ENCODE data around the gene METTL26. TPM values are rescaled to one million over a fixed set of nuclear protein-coding genes. Genes with fewer than 3 reads are reported as not detected.

The METTL26 gene
- total and polyA plus RNA-seq, 4 donors = 26.3 to 69.1 (median 41.4) TPM

DNA sequence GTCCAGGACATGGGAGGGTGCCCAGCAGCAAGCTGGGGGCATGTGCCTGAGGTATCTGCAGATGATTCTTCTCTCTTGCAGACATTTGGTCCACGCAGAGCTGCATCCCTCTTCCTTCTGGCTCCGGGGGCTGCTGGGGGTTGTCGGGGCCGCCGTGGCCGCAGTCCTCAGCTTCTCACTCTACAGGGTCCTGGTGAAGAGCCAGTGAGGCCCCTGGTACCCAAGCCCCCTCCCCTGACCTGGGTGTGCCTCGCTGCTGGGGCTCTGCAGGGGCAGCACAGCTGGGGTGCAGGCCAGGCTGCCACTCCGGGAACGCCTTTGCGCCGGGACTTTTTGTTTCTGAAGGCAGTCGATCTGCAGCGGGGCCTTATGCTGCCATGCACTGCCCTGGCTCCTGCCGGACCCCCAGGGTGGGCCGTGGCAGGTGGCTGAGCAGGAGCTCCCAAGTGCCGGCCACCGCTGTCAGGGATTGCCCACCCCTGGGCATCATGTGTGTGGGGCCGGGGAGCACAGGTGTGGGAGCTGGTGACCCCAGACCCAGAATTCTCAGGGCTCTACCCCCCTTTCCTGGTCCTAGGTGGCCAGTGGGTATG lies 37.4 kb upstream of the METTL26 start:
- Histone ChIP-seq H3K9me3 (ENCODE audit: control insufficient read depth in 4 of 4, low read length in 3 of 4) (no peaks in the 10 kb centered on the region), H3K4me1 (ENCODE audit: control insufficient read depth in 4 of 4, insufficient read depth in 4 of 4, low read length in 3 of 4) (peaks cover 9 to 27% (median 15%) of the 10 kb centered on the region in 4 donors), H3K27me3 (ENCODE audit: control insufficient read depth in 4 of 4, insufficient read depth in 4 of 4, low read length in 3 of 4) (no peaks in the 10 kb centered on the region), H3K4me3 (ENCODE audit: low read depth in 1 of 3, low read length in 3 of 3) (no peak overlapping the region), H3K27ac (ENCODE audit: low read depth in 1 of 2, low read length in 2 of 2) (no peak overlapping the region), H3K36me3 (ENCODE audit: control insufficient read depth in 4 of 4, insufficient read depth in 3 of 4, low read depth in 1 of 4, low read length in 3 of 4) (peaks cover 5 to 37% (median 19%) of the 10 kb centered on the region in 4 donors), H3K9ac (ENCODE audit: low read depth in 1 of 2, low read length in 2 of 2) (no peak overlapping the region)
- 96% methylated on average over 18 of the region's 18 CpGs for WGBS
- no peak for DNase-seq (ENCODE audit: low spot score)
- TF ChIP-seq FOXA2 (IDR thresholded peaks at IDR 0.05) = no peak
- no peak for TF ChIP-seq YY1 (IDR thresholded peaks at IDR 0.05)
- no peak for TF ChIP-seq TAF1 (conservative IDR thresholded peaks at IDR 0.05)
- TF ChIP-seq, protein P1, sequence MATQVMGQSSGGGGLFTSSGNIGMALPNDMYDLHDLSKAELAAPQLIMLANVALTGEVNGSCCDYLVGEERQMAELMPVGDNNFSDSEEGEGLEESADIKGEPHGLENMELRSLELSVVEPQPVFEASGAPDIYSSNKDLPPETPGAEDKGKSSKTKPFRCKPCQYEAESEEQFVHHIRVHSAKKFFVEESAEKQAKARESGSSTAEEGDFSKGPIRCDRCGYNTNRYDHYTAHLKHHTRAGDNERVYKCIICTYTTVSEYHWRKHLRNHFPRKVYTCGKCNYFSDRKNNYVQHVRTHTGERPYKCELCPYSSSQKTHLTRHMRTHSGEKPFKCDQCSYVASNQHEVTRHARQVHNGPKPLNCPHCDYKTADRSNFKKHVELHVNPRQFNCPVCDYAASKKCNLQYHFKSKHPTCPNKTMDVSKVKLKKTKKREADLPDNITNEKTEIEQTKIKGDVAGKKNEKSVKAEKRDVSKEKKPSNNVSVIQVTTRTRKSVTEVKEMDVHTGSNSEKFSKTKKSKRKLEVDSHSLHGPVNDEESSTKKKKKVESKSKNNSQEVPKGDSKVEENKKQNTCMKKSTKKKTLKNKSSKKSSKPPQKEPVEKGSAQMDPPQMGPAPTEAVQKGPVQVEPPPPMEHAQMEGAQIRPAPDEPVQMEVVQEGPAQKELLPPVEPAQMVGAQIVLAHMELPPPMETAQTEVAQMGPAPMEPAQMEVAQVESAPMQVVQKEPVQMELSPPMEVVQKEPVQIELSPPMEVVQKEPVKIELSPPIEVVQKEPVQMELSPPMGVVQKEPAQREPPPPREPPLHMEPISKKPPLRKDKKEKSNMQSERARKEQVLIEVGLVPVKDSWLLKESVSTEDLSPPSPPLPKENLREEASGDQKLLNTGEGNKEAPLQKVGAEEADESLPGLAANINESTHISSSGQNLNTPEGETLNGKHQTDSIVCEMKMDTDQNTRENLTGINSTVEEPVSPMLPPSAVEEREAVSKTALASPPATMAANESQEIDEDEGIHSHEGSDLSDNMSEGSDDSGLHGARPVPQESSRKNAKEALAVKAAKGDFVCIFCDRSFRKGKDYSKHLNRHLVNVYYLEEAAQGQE (IDR thresholded peaks at IDR 0.05) = no peak
- TF ChIP-seq, protein P2, sequence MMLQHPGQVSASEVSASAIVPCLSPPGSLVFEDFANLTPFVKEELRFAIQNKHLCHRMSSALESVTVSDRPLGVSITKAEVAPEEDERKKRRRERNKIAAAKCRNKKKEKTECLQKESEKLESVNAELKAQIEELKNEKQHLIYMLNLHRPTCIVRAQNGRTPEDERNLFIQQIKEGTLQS (IDR thresholded peaks at IDR 0.05) = no peak
- no peak for TF ChIP-seq SP1 (IDR thresholded peaks at IDR 0.05)
- no peak for TF ChIP-seq JUND (IDR thresholded peaks at IDR 0.05)
- TF ChIP-seq, protein P3, sequence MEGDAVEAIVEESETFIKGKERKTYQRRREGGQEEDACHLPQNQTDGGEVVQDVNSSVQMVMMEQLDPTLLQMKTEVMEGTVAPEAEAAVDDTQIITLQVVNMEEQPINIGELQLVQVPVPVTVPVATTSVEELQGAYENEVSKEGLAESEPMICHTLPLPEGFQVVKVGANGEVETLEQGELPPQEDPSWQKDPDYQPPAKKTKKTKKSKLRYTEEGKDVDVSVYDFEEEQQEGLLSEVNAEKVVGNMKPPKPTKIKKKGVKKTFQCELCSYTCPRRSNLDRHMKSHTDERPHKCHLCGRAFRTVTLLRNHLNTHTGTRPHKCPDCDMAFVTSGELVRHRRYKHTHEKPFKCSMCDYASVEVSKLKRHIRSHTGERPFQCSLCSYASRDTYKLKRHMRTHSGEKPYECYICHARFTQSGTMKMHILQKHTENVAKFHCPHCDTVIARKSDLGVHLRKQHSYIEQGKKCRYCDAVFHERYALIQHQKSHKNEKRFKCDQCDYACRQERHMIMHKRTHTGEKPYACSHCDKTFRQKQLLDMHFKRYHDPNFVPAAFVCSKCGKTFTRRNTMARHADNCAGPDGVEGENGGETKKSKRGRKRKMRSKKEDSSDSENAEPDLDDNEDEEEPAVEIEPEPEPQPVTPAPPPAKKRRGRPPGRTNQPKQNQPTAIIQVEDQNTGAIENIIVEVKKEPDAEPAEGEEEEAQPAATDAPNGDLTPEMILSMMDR (IDR thresholded peaks at IDR 0.05; ENCODE audit: low read depth, low read length, missing input control) = no peak
- TF ChIP-seq, protein P4, sequence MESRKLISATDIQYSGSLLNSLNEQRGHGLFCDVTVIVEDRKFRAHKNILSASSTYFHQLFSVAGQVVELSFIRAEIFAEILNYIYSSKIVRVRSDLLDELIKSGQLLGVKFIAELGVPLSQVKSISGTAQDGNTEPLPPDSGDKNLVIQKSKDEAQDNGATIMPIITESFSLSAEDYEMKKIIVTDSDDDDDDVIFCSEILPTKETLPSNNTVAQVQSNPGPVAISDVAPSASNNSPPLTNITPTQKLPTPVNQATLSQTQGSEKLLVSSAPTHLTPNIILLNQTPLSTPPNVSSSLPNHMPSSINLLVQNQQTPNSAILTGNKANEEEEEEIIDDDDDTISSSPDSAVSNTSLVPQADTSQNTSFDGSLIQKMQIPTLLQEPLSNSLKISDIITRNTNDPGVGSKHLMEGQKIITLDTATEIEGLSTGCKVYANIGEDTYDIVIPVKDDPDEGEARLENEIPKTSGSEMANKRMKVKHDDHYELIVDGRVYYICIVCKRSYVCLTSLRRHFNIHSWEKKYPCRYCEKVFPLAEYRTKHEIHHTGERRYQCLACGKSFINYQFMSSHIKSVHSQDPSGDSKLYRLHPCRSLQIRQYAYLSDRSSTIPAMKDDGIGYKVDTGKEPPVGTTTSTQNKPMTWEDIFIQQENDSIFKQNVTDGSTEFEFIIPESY (IDR thresholded peaks at IDR 0.05) = no peak
- TF ChIP-seq HNF4G (IDR thresholded peaks at IDR 0.05) = no peak
- TF ChIP-seq, protein P5, sequence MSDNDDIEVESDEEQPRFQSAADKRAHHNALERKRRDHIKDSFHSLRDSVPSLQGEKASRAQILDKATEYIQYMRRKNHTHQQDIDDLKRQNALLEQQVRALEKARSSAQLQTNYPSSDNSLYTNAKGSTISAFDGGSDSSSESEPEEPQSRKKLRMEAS (IDR thresholded peaks at IDR 0.05) = no peak
- no peak for TF ChIP-seq HNF4A (conservative IDR thresholded peaks at IDR 0.05)

DNA sequence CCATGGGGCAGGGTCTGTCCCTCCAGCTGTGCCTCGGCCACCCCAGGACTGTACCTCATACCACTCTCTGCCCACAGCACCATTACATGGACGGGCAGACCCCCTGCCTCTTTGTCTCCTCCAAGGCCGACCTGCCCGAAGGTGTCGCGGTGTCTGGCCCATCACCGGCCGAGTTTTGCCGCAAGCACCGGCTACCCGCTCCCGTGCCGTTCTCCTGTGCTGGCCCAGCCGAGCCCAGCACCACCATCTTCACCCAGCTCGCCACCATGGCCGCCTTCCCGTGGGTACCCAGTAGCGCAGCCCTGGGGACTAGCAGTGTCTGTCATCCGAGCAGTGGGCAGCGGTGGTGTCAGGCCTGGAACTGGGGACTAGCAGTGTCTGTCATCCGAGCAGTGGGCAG lies 36.7 kb upstream of the METTL26 start:
- WGBS = 95% methylated on average over 21 of the region's 21 CpGs
- no peak overlapping the region for H3K27ac ChIP-seq (ENCODE audit: low read depth in 1 of 2, low read length in 2 of 2)
- H3K9ac ChIP-seq (ENCODE audit: low read depth in 1 of 2, low read length in 2 of 2) = no peak overlapping the region
- H3K27me3 ChIP-seq (ENCODE audit: control insufficient read depth in 4 of 4, insufficient read depth in 4 of 4, low read length in 3 of 4) = no peaks in the 10 kb centered on the region
- H3K9me3 ChIP-seq (ENCODE audit: control insufficient read depth in 4 of 4, low read length in 3 of 4) = no peaks in the 10 kb centered on the region
- no peak overlapping the region for H3K4me3 ChIP-seq (ENCODE audit: low read depth in 1 of 3, low read length in 3 of 3)
- DNase-seq (ENCODE audit: low spot score) = no peak
- H3K36me3 ChIP-seq (ENCODE audit: control insufficient read depth in 4 of 4, insufficient read depth in 3 of 4, low read depth in 1 of 4, low read length in 3 of 4) = peaks cover 5 to 37% (median 19%) of the 10 kb centered on the region in 4 donors
- peaks cover 9 to 28% (median 15%) of the 10 kb centered on the region in 4 donors for H3K4me1 ChIP-seq (ENCODE audit: control insufficient read depth in 4 of 4, insufficient read depth in 4 of 4, low read length in 3 of 4)
- TF ChIP-seq, protein P3 (IDR thresholded peaks at IDR 0.05; ENCODE audit: low read depth, low read length, missing input control) = no peak
- TF ChIP-seq GABPA (IDR thresholded peaks at IDR 0.05 in 1 of 2, conservative IDR thresholded peaks at IDR 0.05 in 1 of 2) (no peak), SP1 (IDR thresholded peaks at IDR 0.05) (no peak), YY1 (IDR thresholded peaks at IDR 0.05) (no peak), RXRA (IDR thresholded peaks at IDR 0.05) (no peak), HNF4G (IDR thresholded peaks at IDR 0.05) (no peak), TAF1 (conservative IDR thresholded peaks at IDR 0.05) (no peak), JUND (IDR thresholded peaks at IDR 0.05) (no peak), NR2F2 (IDR thresholded peaks at IDR 0.05) (no peak), FOXA2 (IDR thresholded peaks at IDR 0.05) (no peak), HNF4A (conservative IDR thresholded peaks at IDR 0.05) (no peak)
- TF ChIP-seq, protein P5 (IDR thresholded peaks at IDR 0.05) = no peak
- TF ChIP-seq, protein P1 (IDR thresholded peaks at IDR 0.05) = no peak
